Measurements from ENCODE around the gene ZNF343. TPM values are rescaled to one million over a fixed set of nuclear protein-coding genes. Genes with fewer than 3 reads are reported as not detected.

ZNF343 gene
- total RNA-seq, 1 experiment from 2014 or later = 12.0 TPM

DNA sequence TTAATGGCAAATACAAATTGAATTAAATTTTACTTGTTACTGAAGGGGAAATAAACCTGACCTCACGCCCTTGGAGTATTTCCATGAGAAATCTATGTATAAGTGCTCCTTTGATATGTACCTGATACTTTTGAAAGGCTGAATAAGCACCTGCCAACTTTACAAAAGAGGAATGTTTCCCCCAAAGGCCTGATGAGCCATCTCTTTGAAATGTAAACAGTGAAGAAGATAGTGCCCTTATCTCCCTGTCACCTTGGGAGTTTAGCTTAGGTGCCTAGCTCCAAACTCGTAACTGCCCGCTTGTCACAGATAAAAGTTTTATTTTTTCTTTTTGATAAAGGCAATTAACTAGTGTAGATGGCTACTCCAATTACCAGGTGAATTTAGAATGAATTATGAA is 1.1 kb upstream of the ZNF343 start:
- H3K9me3 ChIP-seq (ENCODE audit: control insufficient read depth in 1 of 2, insufficient read depth in 1 of 2, low read depth in 1 of 2, low read length in 2 of 2) = no peaks in the 10 kb centered on the region
- no peak overlapping the region for H2AFZ ChIP-seq (ENCODE audit: low read depth, low read length, poor library complexity, severe bottlenecking)
- no TSS peak for BruUV-seq (replicated peaks)
- H3K79me2 ChIP-seq (ENCODE audit: insufficient read depth, low read length) = peaks cover 18% of the 10 kb centered on the region
- peak overlapping the region; percentile 59; the same call in 1 of the 2 replicates for H3K27ac ChIP-seq (ENCODE audit: low read depth, low read length)
- DNase-seq (ENCODE audit: low read depth, low spot score) (no peak), ATAC-seq (no peak)
- no peaks in the 10 kb centered on the region for H3K27me3 ChIP-seq (ENCODE audit: insufficient read depth, low read length)
- no peaks in the 10 kb centered on the region for H3K9me2 ChIP-seq (ENCODE audit: insufficient read depth)
- H3K36me3 ChIP-seq (ENCODE audit: control insufficient read depth in 1 of 2, insufficient read depth in 2 of 2, low read length in 2 of 2) = no peaks in the 10 kb centered on the region
- peaks cover 5 to 16% of the 10 kb centered on the region in 2 experiments; a peak in 3 of 4 replicates for H3K4me1 ChIP-seq (ENCODE audit: control insufficient read depth in 1 of 2, insufficient read depth in 2 of 2, low read length in 2 of 2)
- H3K9ac ChIP-seq (ENCODE audit: low read length) = no peak overlapping the region
- peak overlapping the region; percentile 70 for H3K4me2 ChIP-seq (ENCODE audit: low read length)
- ChIA-PET POLR2A (interaction anchor here (1.0 kb wide), 1 partner anchor 11 kb away, joined by 3 read pairs; no protein-coding TSS in a partner anchor), CTCF (interaction anchor here (3.4 kb wide), 1 partner anchor 13 kb away, joined by 28 read pairs; no protein-coding TSS in a partner anchor), RAD21 (ENCODE audit: low non-redundant PET in 1 of 2, low total read pairs in 2 of 2, uncharacterized antibody in 2 of 2, unreplicated experiment in 2 of 2) (no interaction called here)
- intact Hi-C loops (cut with micrococcal nuclease) = no loop called here
- no peak for TF ChIP-seq SP1 (IDR thresholded peaks at IDR 0.05; ENCODE audit: low read depth)
- no peak for TF ChIP-seq TCF7L2 (IDR thresholded peaks at IDR 0.05; ENCODE audit: borderline replicate concordance, extremely low read depth, insufficient read depth, insufficient read length)
- TF ChIP-seq ZNF274 (IDR thresholded peaks at IDR 0.05; ENCODE audit: low read depth, low read length) = no peak
- TF ChIP-seq, protein P1, sequence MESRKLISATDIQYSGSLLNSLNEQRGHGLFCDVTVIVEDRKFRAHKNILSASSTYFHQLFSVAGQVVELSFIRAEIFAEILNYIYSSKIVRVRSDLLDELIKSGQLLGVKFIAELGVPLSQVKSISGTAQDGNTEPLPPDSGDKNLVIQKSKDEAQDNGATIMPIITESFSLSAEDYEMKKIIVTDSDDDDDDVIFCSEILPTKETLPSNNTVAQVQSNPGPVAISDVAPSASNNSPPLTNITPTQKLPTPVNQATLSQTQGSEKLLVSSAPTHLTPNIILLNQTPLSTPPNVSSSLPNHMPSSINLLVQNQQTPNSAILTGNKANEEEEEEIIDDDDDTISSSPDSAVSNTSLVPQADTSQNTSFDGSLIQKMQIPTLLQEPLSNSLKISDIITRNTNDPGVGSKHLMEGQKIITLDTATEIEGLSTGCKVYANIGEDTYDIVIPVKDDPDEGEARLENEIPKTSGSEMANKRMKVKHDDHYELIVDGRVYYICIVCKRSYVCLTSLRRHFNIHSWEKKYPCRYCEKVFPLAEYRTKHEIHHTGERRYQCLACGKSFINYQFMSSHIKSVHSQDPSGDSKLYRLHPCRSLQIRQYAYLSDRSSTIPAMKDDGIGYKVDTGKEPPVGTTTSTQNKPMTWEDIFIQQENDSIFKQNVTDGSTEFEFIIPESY (IDR thresholded peaks at IDR 0.05; ENCODE audit: extremely low read depth, insufficient replicate concordance, low read length) = no peak
- no peak for TF ChIP-seq FOSL1 (IDR thresholded peaks at IDR 0.05; ENCODE audit: low read depth)
- TF ChIP-seq, protein P2, sequence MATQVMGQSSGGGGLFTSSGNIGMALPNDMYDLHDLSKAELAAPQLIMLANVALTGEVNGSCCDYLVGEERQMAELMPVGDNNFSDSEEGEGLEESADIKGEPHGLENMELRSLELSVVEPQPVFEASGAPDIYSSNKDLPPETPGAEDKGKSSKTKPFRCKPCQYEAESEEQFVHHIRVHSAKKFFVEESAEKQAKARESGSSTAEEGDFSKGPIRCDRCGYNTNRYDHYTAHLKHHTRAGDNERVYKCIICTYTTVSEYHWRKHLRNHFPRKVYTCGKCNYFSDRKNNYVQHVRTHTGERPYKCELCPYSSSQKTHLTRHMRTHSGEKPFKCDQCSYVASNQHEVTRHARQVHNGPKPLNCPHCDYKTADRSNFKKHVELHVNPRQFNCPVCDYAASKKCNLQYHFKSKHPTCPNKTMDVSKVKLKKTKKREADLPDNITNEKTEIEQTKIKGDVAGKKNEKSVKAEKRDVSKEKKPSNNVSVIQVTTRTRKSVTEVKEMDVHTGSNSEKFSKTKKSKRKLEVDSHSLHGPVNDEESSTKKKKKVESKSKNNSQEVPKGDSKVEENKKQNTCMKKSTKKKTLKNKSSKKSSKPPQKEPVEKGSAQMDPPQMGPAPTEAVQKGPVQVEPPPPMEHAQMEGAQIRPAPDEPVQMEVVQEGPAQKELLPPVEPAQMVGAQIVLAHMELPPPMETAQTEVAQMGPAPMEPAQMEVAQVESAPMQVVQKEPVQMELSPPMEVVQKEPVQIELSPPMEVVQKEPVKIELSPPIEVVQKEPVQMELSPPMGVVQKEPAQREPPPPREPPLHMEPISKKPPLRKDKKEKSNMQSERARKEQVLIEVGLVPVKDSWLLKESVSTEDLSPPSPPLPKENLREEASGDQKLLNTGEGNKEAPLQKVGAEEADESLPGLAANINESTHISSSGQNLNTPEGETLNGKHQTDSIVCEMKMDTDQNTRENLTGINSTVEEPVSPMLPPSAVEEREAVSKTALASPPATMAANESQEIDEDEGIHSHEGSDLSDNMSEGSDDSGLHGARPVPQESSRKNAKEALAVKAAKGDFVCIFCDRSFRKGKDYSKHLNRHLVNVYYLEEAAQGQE (IDR thresholded peaks at IDR 0.05; ENCODE audit: low read depth) = no peak
- no peak for TF ChIP-seq CBX3 (IDR thresholded peaks at IDR 0.05; ENCODE audit: low read depth)
- no peak for TF ChIP-seq YY1 (IDR thresholded peaks at IDR 0.05; ENCODE audit: extremely low read depth, insufficient replicate concordance, low read depth, low read length)
- TF ChIP-seq, protein P3, sequence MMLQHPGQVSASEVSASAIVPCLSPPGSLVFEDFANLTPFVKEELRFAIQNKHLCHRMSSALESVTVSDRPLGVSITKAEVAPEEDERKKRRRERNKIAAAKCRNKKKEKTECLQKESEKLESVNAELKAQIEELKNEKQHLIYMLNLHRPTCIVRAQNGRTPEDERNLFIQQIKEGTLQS (IDR thresholded peaks at IDR 0.05) = no peak
- TF ChIP-seq POLR2AphosphoS5 (IDR thresholded peaks at IDR 0.05; ENCODE audit: low read depth, low read length) = no peak
- no peak for TF ChIP-seq EZH2 (IDR thresholded peaks at IDR 0.05)
- no peak for TF ChIP-seq ELF1 (IDR thresholded peaks at IDR 0.05; ENCODE audit: borderline replicate concordance, low read depth)
- TF ChIP-seq RAD21 (IDR thresholded peaks at IDR 0.05; ENCODE audit: low read depth) = no peak
- TF ChIP-seq JUND (IDR thresholded peaks at IDR 0.05) = no peak
- TF ChIP-seq POLR2A (IDR thresholded peaks at IDR 0.05; ENCODE audit: borderline replicate concordance, extremely low read depth, insufficient read depth, insufficient read length) = no peak
- no peaks in the 10 kb centered on the region for H4K20me1 ChIP-seq (ENCODE audit: insufficient read depth)
- peak overlapping the region; percentile 89 to 94; a peak in 3 of 4 replicates for H3K4me3 ChIP-seq (replicated peaks in 1 of 2; ENCODE audit: low read depth in 1 of 2, low read length in 2 of 2)
